ENCODE results near the gene EPB41L3.

EPB41L3 gene

DNA sequence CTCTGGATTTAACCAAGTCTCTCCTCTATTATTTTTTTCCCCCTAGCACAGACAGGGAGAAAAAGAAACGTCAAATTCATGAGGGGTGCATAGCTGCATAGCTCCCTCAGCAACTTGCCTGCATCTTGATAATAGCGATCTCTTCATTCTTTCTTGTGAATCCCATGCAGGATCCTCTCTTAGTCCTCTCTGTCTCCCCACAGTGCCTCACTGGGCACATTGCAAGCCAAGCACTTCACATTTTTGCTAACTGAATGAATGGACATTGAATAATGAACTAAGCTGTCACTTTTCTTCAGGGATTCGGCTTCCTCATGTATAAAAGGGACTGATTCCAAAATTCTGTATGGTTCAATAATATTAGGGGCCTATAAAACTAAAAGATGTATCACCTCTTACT, 2.9 kb upstream of the EPB41L3 start:
- TF ChIP-seq, protein P1, sequence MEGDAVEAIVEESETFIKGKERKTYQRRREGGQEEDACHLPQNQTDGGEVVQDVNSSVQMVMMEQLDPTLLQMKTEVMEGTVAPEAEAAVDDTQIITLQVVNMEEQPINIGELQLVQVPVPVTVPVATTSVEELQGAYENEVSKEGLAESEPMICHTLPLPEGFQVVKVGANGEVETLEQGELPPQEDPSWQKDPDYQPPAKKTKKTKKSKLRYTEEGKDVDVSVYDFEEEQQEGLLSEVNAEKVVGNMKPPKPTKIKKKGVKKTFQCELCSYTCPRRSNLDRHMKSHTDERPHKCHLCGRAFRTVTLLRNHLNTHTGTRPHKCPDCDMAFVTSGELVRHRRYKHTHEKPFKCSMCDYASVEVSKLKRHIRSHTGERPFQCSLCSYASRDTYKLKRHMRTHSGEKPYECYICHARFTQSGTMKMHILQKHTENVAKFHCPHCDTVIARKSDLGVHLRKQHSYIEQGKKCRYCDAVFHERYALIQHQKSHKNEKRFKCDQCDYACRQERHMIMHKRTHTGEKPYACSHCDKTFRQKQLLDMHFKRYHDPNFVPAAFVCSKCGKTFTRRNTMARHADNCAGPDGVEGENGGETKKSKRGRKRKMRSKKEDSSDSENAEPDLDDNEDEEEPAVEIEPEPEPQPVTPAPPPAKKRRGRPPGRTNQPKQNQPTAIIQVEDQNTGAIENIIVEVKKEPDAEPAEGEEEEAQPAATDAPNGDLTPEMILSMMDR (IDR thresholded peaks at IDR 0.05; ENCODE audit: low read depth, low read length), result peak; percentile 69
- H3K4me3 ChIP-seq (replicated peaks in 1 of 2; ENCODE audit: low read depth in 2 of 2, low read length in 2 of 2), result no peak overlapping the region
- peak; percentile 69 to 84 for DNase-seq (ENCODE audit: low read depth in 2 of 2)

DNA sequence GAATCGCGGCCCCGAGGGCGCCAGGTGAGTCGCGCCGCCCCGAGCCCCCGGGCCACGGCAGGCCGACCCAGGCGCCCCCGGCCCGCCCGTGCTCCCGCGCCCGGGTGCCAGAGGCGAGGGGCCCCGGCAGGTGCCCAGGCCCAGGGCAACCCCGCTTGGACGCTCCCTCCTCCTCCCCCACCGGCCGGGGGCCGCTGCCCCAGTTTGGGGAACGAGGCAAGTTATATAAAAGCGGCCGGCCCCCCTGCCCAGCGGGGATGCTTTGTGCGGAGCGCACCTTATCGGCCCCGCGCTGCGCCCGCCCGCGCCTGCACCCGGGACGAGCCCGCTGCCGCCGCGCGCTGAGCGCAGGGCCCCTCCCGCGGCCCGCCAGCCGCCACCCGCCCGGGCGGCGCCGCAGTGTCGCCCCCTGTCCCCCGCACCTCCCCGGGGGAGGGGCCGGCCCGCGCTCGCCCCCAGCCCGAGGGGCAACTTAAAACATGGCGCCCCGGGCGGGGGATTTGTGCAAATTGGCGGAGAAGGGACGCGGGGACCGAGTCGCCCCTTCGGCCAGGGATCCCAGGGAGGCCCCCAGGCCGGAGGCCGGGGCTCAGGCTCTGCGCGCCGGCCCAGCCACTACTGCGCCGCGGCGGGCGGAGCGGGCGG, 639 bp downstream of the EPB41L3 start:
- TF ChIP-seq, protein P1 (IDR thresholded peaks at IDR 0.05; ENCODE audit: low read depth, low read length), result no peak
- peak overlapping the region; percentile 64 to 66 for H3K4me3 ChIP-seq (replicated peaks in 1 of 2; ENCODE audit: low read depth in 2 of 2, low read length in 2 of 2)
- DNase-seq (ENCODE audit: low read depth in 2 of 2), result no peak

DNA sequence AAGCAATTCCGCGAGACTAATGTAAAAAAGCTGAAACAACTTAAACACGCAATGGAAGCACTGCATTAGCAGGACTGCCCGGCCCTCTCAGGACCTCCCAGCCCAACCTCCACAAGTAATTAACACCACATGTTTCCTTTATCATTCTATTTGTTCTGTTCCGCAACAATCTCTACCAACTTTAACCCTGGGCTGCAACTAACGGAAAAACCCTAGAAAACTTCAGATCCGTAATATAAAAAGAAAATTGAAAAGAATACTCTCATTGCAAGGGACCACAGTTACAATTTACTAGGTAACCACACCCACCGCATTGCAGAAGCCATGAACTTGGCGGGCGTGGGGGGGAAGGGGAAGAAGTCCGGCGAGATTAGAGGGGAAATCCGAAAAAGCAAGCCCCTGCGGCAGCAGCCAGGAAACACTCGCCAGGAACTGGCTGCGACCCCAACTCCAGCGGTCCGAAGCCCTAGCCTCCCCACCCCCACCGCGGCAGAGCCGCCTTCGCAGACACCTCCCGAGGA, 1.2 kb downstream of the EPB41L3 start:
- peak overlapping the region; percentile 64 to 66 for H3K4me3 ChIP-seq (replicated peaks in 1 of 2; ENCODE audit: low read depth in 2 of 2, low read length in 2 of 2)
- TF ChIP-seq, protein P1 (IDR thresholded peaks at IDR 0.05; ENCODE audit: low read depth, low read length), result no peak
- DNase-seq (ENCODE audit: low read depth in 2 of 2), result peak; percentile 27 to 41

DNA sequence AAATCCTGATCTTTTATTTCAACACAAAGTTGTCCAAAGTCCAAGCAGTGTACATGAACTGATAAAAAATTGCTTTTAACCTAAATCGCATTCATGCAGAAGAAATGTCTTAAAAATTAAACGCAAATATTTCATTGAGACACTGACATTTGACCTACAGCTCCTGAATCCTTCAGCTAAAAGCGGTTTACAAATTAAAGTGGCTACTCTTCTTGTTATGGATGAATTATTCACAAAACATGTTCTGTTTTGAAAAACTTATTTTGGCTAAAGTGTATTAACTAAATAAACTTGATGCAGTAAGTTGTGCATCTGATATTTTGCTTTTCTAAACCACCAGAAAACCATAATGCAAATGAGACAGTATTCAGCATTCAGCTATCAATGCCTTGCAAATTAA, 2.2 kb downstream of the EPB41L3 start:
- DNase-seq (ENCODE audit: low read depth in 2 of 2), result no peak
- no peak overlapping the region for H3K4me3 ChIP-seq (replicated peaks in 1 of 2; ENCODE audit: low read depth in 2 of 2, low read length in 2 of 2)
- TF ChIP-seq, protein P1 (IDR thresholded peaks at IDR 0.05; ENCODE audit: low read depth, low read length), result no peak

DNA sequence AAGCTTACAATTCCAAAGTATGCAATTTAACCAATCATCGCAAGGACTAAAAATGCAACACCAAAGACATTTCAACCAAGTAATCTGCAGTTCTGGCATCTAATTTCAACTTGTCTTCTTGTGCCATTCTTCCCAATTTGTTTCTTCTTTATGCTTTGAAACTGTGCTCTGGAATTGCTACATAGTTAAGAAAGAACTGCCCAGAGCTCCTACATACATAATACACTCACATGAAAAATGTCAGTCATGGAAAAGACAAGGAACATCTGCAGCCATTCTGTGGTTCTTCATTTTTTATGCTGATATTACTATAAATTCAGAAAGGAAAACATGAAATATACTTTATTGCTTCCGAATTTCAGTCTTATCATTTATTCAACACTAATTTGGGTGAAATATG, 4.4 kb downstream of the EPB41L3 start:
- no peak overlapping the region for H3K4me3 ChIP-seq (replicated peaks in 1 of 2; ENCODE audit: low read depth in 2 of 2, low read length in 2 of 2)
- TF ChIP-seq, protein P1 (IDR thresholded peaks at IDR 0.05; ENCODE audit: low read depth, low read length), result no peak
- no peak for DNase-seq (ENCODE audit: low read depth in 2 of 2)

DNA sequence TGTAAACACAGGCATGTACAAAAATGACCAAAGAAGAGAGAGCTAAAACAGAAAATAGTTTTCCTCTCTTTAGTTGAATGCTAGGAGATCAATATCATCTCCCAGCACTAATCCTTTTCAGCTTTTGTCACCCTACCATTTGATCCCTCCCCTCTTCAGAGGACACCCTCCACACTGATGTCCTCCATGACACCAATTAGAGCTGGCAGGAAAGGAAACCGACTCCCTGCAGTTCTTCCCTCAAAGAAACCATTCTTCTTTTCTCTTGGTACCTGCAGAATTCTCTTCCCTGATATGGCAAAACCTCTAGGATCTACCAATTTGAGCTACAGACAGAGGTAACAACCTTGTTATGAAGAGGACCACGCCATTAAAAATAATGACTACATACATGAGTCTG, 5.3 kb downstream of the EPB41L3 start:
- DNase-seq (ENCODE audit: low read depth in 2 of 2), result no peak
- TF ChIP-seq, protein P1 (IDR thresholded peaks at IDR 0.05; ENCODE audit: low read depth, low read length), result no peak
- no peak overlapping the region for H3K4me3 ChIP-seq (replicated peaks in 1 of 2; ENCODE audit: low read depth in 2 of 2, low read length in 2 of 2)

DNA sequence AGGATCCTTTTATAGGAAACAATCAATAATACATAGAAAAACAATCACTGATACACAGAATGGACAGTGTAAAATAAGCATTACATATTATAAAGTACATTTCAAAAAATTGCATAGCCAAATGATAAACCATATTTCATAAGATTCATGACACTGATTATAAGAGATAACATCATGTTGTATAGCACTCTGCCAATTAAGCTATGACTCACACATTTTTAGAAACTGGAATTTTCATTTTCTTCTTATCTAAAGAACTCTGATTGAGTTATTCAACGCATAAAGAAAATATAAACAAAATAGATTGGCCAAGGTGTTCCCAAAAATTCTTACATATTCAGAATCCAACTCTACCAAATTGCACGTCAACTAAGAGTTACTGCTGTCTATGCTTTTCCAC, 5.9 kb downstream of the EPB41L3 start:
- TF ChIP-seq, protein P1 (IDR thresholded peaks at IDR 0.05; ENCODE audit: low read depth, low read length), result no peak
- H3K4me3 ChIP-seq (replicated peaks in 1 of 2; ENCODE audit: low read depth in 2 of 2, low read length in 2 of 2), result no peak overlapping the region
- DNase-seq (ENCODE audit: low read depth in 2 of 2), result no peak
